Endothelial cell of umbilical vein (primary cell): ENCODE measurements around the gene NNT. TPM values are rescaled to one million over a fixed set of nuclear protein-coding genes. Genes with fewer than 3 reads are reported as not detected.

ENCODE experiments used
- BruUV-seq: library from RNA; stranded (reverse); fragments of 400-500 nt; replicated peaks from 2 replicates; lab custom pipeline; 2021; lab: Mats Ljungman, UMichigan
- CTCF ChIA-PET: fragments of 300-600, 350-600 bp; sonication (Branson Sonifier 250); formaldehyde crosslinking; loops from one replicate; lab custom pipeline; 2021; ENCODE audit warnings: antibody characterized with exemption, inconsistent platforms; lab: Charles Lee
- POLR2A ChIA-PET: fragments of 300-600, 350-600 bp; sonication (Branson Sonifier 250); formaldehyde crosslinking; loops from one replicate; lab custom pipeline; 2021; ENCODE audit warnings: antibody characterized with exemption, inconsistent platforms; lab: Charles Lee
- DNase-seq: peaks from one replicate; pipeline ENCODE4 v3.0.0-alpha.2; 2011; ENCODE audit warnings: low read depth, low spot score
- FAIRE-seq: peaks from 2 replicates; lab custom pipeline; 2011; peaks lifted over from hg19 to GRCh38; lab: Jason Lieb, UNC
- H2AFZ ChIP-seq: 2 replicates; pipeline ENCODE4 v1.6.0; 2012; ENCODE audit warnings: low read depth, low read length, control low read depth, inconsistent platforms
- H3K27ac ChIP-seq: 2 replicates; pipeline ENCODE4 v1.5.1; 2011; ENCODE audit warnings: low read depth, mild to moderate bottlenecking, control low read depth, low read length, moderate library complexity; ENCODE audit not compliant: insufficient read depth
- H3K27me3 ChIP-seq, 2 experiments: 2 replicates each; pipeline versions ENCODE4 v1.6.0 to v1.6.1; 2011; ENCODE audit warnings: low read length in 2 of 2, mixed read lengths in 1 of 2; ENCODE audit not compliant: control insufficient read depth in 2 of 2, insufficient read depth in 2 of 2
- H3K36me3 ChIP-seq, 2 experiments: 2 replicates in 1 of 2; 3 replicates in 1 of 2; pipeline ENCODE4 v1.5.1; 2011; ENCODE audit warnings: low read length in 2 of 2, mild to moderate bottlenecking in 1 of 2, moderate library complexity in 1 of 2; ENCODE audit not compliant: control insufficient read depth in 2 of 2, insufficient read depth in 2 of 2; ENCODE audit errors: extremely low read depth in 1 of 2
- H3K4me1 ChIP-seq: 3 replicates; pipeline ENCODE4 v1.5.1; 2011; ENCODE audit warnings: mild to moderate bottlenecking, low read length; ENCODE audit not compliant: control insufficient read depth, insufficient read depth; ENCODE audit errors: extremely low read depth
- H3K4me2 ChIP-seq: 2 replicates; pipeline ENCODE4 v1.6.1; 2011; ENCODE audit warnings: low read length, control low read depth, mixed read lengths; ENCODE audit not compliant: insufficient read depth
- H3K4me3 ChIP-seq, 3 experiments: fragments of 200-600 bp in 1 of 3; sonication (generic), shearing (Covaris generic) in 1 of 3; replicated peaks in 1 of 3; 2 replicates each; pipeline ENCODE4 v1.5.1; 2011 to 2016; ENCODE audit warnings: control low read depth in 3 of 3, low read length in 3 of 3, mild to moderate bottlenecking in 2 of 3, inconsistent platforms in 1 of 3, low read depth in 1 of 3, moderate library complexity in 1 of 3; ENCODE audit not compliant: insufficient read depth in 1 of 3
- H3K79me2 ChIP-seq: 2 replicates; pipeline ENCODE4 v1.6.0; 2012; ENCODE audit warnings: low read length, inconsistent platforms; ENCODE audit not compliant: control insufficient read depth, insufficient read depth
- H3K9ac ChIP-seq: replicated peaks from 2 replicates; pipeline ENCODE3; 2011; ENCODE audit warnings: low read length, control low read depth; ENCODE audit not compliant: insufficient read depth; ENCODE audit errors: extremely low read depth
- H3K9me1 ChIP-seq: replicated peaks from 3 replicates; pipeline ENCODE4 v1.6.0; 2011; ENCODE audit warnings: mild to moderate bottlenecking, low read length; ENCODE audit not compliant: control insufficient read depth, insufficient read depth; ENCODE audit errors: extremely low read depth
- H3K9me3 ChIP-seq: replicated peaks from 2 replicates; pipeline ENCODE4 v1.5.1; 2012; ENCODE audit warnings: low read length, inconsistent platforms; ENCODE audit not compliant: control insufficient read depth, insufficient read depth
- H4K20me1 ChIP-seq: replicated peaks from 2 replicates; pipeline ENCODE3; 2011; ENCODE audit warnings: mild to moderate bottlenecking, low read length; ENCODE audit not compliant: control insufficient read depth, insufficient read depth; ENCODE audit errors: extremely low read depth
- EZH2 ChIP-seq: IDR thresholded peaks from 2 replicates; pipeline ENCODE4 v1.6.1; 2012; ENCODE audit warnings: borderline replicate concordance, low read depth, mild to moderate bottlenecking, moderate library complexity, low read length, inconsistent platforms; ENCODE audit not compliant: severe bottlenecking
- FOS ChIP-seq: IDR thresholded peaks from 2 replicates; pipeline ENCODE4 v1.6.1; 2011; ENCODE audit warnings: mild to moderate bottlenecking, low read length, moderate library complexity, borderline replicate concordance; ENCODE audit not compliant: insufficient read depth
- GATA2 ChIP-seq: IDR thresholded peaks from 2 replicates; pipeline ENCODE4 v1.7.0; 2011; ENCODE audit warnings: low read depth, mild to moderate bottlenecking, moderate library complexity, mixed read lengths, low read length; ENCODE audit not compliant: insufficient read length, insufficient read depth
- JUN ChIP-seq: IDR thresholded peaks from 2 replicates; pipeline ENCODE4 v1.6.1; 2011; ENCODE audit warnings: borderline replicate concordance, low read depth; ENCODE audit not compliant: insufficient read length, insufficient read depth
- MAX ChIP-seq: IDR thresholded peaks from 2 replicates; pipeline ENCODE4 v1.6.1; 2011; ENCODE audit not compliant: insufficient read depth, insufficient read length
- MYC ChIP-seq: IDR thresholded peaks from one replicate; pipeline ENCODE4 v1.6.1; 2011; ENCODE audit warnings: mild to moderate bottlenecking, low read depth, low read length
- POLR2A ChIP-seq: IDR thresholded peaks from 2 replicates; pipeline ENCODE4 v1.6.1; 2012; ENCODE audit warnings: low read depth, mild to moderate bottlenecking, control low read depth, low read length
- POLR2AphosphoS5 ChIP-seq: IDR thresholded peaks from 2 replicates; pipeline ENCODE4 v1.6.1; 2012; ENCODE audit warnings: low read depth, mild to moderate bottlenecking, control low read depth, low read length, moderate library complexity; ENCODE audit not compliant: insufficient read depth
- dilution Hi-C: fragments of 300-500 bp; cut with MboI; formaldehyde crosslinking; loops from one replicate; pipeline ENCODE4 v1.15.0; 2019; ENCODE audit warnings: low sequenced_read_pairs; ENCODE audit not compliant: extremely low pct_ligation_motif_present
- intact Hi-C: fragments of 100-400 bp; cut with micrococcal nuclease; formaldehyde crosslinking; loops from one replicate; pipeline ENCODE4 v1.10.0; 2022
- polyA plus RNA-seq, 4 experiments: library from polyadenylated mRNA; depleted of rRNA in 3 of 4; stranded (reverse) in 3 of 4; unstranded in 1 of 4; fragments of >200 nt; gene quantifications; 2 replicates each; pipeline versions ENCODE4 v1.2.1 to v1.2.3, GENCODE V29; 2011 to 2012; ENCODE audit warnings: missing spikeins in 1 of 4
- total RNA-seq: library from RNA; stranded (reverse); gene quantifications from 2 replicates; pipeline ENCODE4 v1.2.3, GENCODE V29; 2021
- TF ChIP-seq, protein P1 (sequence below), 2 donors: IDR thresholded peaks; 1 replicate in 1 of 2; 2 replicates in 1 of 2; pipeline ENCODE4 v1.5.1; 2011; ENCODE audit warnings: low read length in 2 of 2, mild to moderate bottlenecking in 2 of 2, moderate library complexity in 2 of 2, control low read depth in 1 of 2, inconsistent platforms in 1 of 2, low read depth in 1 of 2; ENCODE audit not compliant: insufficient read depth in 1 of 2; ENCODE audit errors: extremely low read depth in 1 of 2

Gene NNT
- total and polyA plus RNA-seq, 2 donors (not counting 3 experiments of a cell fraction or from before 2014, with no cell fraction given): 38.2 to 82.5 TPM

DNA sequence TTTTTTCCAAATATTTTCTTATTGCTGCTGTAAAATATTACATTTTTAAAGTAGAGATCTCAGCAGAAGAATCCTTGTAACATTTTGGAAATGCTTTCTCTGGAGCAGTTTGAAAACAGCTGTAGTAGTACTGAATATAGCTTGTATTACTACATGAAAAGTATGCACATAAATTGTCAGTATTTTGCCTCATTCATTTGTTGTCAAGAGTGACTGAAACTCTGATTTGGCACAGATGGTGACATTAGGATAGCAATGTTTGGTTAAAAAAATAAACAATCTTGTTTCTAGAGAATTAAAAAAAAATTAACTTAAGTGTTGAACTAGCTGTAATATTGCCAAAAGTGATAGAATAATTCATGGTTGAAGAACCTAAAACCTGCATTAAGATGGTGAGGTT lies 90.4 kb downstream of the NNT start:
- ChIA-PET CTCF (no interaction called here), POLR2A (no interaction called here)
- TF ChIP-seq MAX (no peak), MYC (no peak), GATA2 (no peak), POLR2A (no peak), POLR2AphosphoS5 (no peak), FOS (no peak), EZH2 (no peak), JUN (no peak)
- TF ChIP-seq, protein P1, sequence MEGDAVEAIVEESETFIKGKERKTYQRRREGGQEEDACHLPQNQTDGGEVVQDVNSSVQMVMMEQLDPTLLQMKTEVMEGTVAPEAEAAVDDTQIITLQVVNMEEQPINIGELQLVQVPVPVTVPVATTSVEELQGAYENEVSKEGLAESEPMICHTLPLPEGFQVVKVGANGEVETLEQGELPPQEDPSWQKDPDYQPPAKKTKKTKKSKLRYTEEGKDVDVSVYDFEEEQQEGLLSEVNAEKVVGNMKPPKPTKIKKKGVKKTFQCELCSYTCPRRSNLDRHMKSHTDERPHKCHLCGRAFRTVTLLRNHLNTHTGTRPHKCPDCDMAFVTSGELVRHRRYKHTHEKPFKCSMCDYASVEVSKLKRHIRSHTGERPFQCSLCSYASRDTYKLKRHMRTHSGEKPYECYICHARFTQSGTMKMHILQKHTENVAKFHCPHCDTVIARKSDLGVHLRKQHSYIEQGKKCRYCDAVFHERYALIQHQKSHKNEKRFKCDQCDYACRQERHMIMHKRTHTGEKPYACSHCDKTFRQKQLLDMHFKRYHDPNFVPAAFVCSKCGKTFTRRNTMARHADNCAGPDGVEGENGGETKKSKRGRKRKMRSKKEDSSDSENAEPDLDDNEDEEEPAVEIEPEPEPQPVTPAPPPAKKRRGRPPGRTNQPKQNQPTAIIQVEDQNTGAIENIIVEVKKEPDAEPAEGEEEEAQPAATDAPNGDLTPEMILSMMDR (IDR thresholded peaks at IDR 0.05; ENCODE audit: extremely low read depth in 1 of 2, insufficient read depth in 1 of 2, low read depth in 1 of 2, low read length in 2 of 2): no peak
- Histone ChIP-seq H3K27ac (no peak overlapping the region), H3K9ac (no peak overlapping the region), H3K4me3 (no peak overlapping the region), H3K79me2 (no peaks in the 10 kb centered on the region), H3K4me1 (no peaks in the 10 kb centered on the region), H2AFZ (no peak overlapping the region), H4K20me1 (no peaks in the 10 kb centered on the region), H3K36me3 (no peaks in the 10 kb centered on the region), H3K9me1 (no peaks in the 10 kb centered on the region), H3K4me2 (no peak overlapping the region), H3K9me3 (no peaks in the 10 kb centered on the region), H3K27me3 (no peaks in the 10 kb centered on the region)
- intact Hi-C loops (no loop called here), dilution Hi-C loops (no loop called here)
- DNase-seq (no peak), FAIRE-seq (no peak)
- BruUV-seq: no TSS peak
